ENCODE results near the gene HELB. TPM values are rescaled to one million over a fixed set of nuclear protein-coding genes. Genes with fewer than 3 reads are reported as not detected.

The HELB gene
- total and polyA plus RNA-seq, 10 of the 15 experiments (the other 5 are each of a cell fraction or from before 2014, with no cell fraction given), result 0.58 to 10.0 (median 4.4) TPM

DNA sequence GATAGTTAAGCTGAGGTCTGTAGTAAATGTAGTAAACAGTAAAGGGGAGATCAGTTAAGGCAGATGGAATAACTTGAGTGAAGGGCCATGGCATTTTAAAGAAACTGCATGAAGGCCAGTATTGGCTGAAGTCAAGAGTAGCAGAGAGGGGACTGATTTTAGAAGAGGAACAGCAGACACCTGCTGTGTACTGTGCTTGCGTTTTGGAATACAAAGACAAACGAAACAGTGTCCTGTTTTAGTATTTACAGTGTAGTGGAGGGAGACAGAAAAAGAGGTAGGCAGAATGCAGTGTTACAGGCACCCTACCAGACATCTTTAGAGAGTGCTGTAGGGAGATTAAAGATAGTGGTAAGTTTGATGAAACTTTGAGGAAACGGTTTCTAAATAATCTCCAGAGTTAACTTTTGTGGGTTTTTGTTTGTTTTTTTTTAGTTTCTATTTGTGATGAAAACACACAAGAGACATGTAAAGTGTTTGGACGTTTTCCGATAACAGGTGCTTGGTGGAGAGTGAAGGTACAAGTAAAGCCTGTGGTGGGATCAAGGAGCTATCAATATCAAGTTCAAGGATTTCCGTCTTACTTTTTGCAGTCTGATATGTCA is 2.1 kb downstream of the HELB start:
- no peak for DNase-seq (ENCODE audit: low read depth, low spot score)
- H3K79me2 ChIP-seq (ENCODE audit: control insufficient read depth, insufficient read depth, low read length), result peaks cover 18% of the 10 kb centered on the region

More for the DNA sequence above, 2.1 kb downstream of the HELB start:
- Histone ChIP-seq H2AFZ (ENCODE audit: control insufficient read depth, low read depth, low read length) (no peak overlapping the region; the same call in 1 of the 2 replicates), H3K9ac (ENCODE audit: control insufficient read depth, insufficient read depth, low read length) (0 out of 2 replicates have a peak overlapping the region, but pooled peaks have one; percentile 7), H3K4me1 (ENCODE audit: control insufficient read depth, insufficient read depth, low read length) (no peaks in the 10 kb centered on the region; the same call in 1 of the 2 replicates), H3K36me3 (ENCODE audit: control insufficient read depth in 2 of 2, insufficient read depth in 2 of 2, low read length in 1 of 2) (peaks cover 0 to 7% of the 10 kb centered on the region in 2 experiments; a peak in 2 of 4 replicates), H3K4me2 (ENCODE audit: control insufficient read depth, insufficient read depth) (peak overlapping the region; percentile 28), H3K27me3 (replicated peaks in 1 of 2; ENCODE audit: control insufficient read depth in 2 of 2, insufficient read depth in 2 of 2, low read length in 1 of 2) (no peaks in the 10 kb centered on the region), H4K20me1 (ENCODE audit: control insufficient read depth, insufficient read depth) (no peaks in the 10 kb centered on the region), H3K9me3 (replicated peaks; ENCODE audit: control insufficient read depth, insufficient read depth, low read length) (no peaks in the 10 kb centered on the region), H3K4me3 (peak overlapping the region; percentile 85), H3K27ac (ENCODE audit: control insufficient read depth, insufficient read depth) (peak overlapping the region; percentile 87)
- RAD21 ChIA-PET (ENCODE audit: unreplicated experiment), result interaction anchor here (0.8 to 3.0 kb wide), 5 partner anchors 9 to 107 kb away, joined by 3 to 10 read pairs (median 4); no protein-coding TSS in a partner anchor
- ATAC-seq (peak; percentile 11), FAIRE-seq (peak; percentile 62)
- in situ Hi-C loops (cut with MboI), result loop anchor here (5.0 kb wide), 1 partner anchor 137 kb away; the partner anchor contains the start of gene TMBIM4
- intact Hi-C loops (cut with micrococcal nuclease; ENCODE audit: unreplicated experiment), result loop anchor here (5.0 kb wide), 1 partner anchor 72 kb away; no protein-coding TSS in a partner anchor
- no peak for TF ChIP-seq ZNF24 (IDR thresholded peaks at IDR 0.05)
- TF ChIP-seq ZZZ3 (IDR thresholded peaks at IDR 0.05; ENCODE audit: control insufficient read depth, insufficient read length, low read depth), result no peak
- TF ChIP-seq EED (IDR thresholded peaks at IDR 0.05; ENCODE audit: low read depth), result no peak
- no peak for TF ChIP-seq FOS (IDR thresholded peaks at IDR 0.05; ENCODE audit: borderline replicate concordance, extremely low read depth, insufficient read length)
- TF ChIP-seq, protein P1, sequence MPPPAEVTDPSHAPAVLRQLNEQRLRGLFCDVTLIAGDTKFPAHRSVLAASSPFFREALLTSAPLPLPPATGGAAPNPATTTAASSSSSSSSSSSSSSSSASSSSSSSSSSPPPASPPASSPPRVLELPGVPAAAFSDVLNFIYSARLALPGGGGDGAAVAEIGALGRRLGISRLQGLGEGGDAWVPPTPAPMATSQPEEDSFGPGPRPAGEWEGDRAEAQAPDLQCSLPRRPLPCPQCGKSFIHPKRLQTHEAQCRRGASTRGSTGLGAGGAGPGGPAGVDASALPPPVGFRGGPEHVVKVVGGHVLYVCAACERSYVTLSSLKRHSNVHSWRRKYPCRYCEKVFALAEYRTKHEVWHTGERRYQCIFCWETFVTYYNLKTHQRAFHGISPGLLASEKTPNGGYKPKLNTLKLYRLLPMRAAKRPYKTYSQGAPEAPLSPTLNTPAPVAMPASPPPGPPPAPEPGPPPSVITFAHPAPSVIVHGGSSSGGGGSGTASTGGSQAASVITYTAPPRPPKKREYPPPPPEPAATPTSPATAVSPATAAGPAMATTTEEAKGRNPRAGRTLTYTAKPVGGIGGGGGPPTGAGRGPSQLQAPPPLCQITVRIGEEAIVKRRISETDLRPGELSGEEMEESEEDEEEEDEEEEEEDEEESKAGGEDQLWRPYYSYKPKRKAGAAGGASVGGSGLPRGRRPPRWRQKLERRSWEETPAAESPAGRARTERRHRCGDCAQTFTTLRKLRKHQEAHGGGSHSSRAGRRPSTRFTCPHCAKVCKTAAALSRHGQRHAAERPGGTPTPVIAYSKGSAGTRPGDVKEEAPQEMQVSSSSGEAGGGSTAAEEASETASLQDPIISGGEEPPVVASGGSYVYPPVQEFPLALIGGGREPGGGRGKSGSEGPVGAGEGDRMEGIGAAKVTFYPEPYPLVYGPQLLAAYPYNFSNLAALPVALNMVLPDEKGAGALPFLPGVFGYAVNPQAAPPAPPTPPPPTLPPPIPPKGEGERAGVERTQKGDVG (CRISPR knock-in tag; IDR thresholded peaks at IDR 0.05), result no peak
- 53% methylated on average over 6 of the region's 6 CpGs for WGBS (ENCODE audit: insufficient coverage, insufficient replicate concordance, low lambda C conversion rate, missing lambda C conversion rate)
- POLR2A ChIA-PET, result interaction anchor here (0.5 to 5.0 kb wide), 2 partner anchors 10 to 35 kb away, joined by 3 to 19 read pairs; no protein-coding TSS in a partner anchor
- BruUV-seq (replicated peaks), result no TSS peak
- CTCF ChIA-PET, result interaction anchor here (1.0 to 1.4 kb wide), 3 partner anchors 14 to 182 kb away, joined by 3 read pairs; no protein-coding TSS in a partner anchor
- SMC1A ChIA-PET (ENCODE audit: uncharacterized antibody, unreplicated experiment), result interaction anchor here (0.6 to 4.7 kb wide), 8 partner anchors 10 to 500 kb away, joined by 3 to 35 read pairs (median 4); no protein-coding TSS in a partner anchor
